A673 (cell line): ENCODE results near the gene NUP155.

ENCODE experiments used
- EZH2 ChIP-seq: fragments of 200-600 bp; sonication (generic); IDR thresholded peaks from 2 replicates; pipeline ENCODE4 v1.6.1; 2017; ENCODE audit warnings: borderline replicate concordance, low read depth, mild to moderate bottlenecking, mixed read lengths, antibody characterized with exemption, low read length; ENCODE audit not compliant: poor library complexity, severe bottlenecking
- TF ChIP-seq, protein P1 (sequence below): fragments of 300-800, 200-600 bp; sonication (generic); conservative IDR thresholded peaks from 2 replicates; pipeline ENCODE4 v1.5.1; 2017; ENCODE audit warnings: low read depth, mild to moderate bottlenecking, antibody characterized with exemption, low read length, moderate library complexity, mixed read lengths

DNA sequence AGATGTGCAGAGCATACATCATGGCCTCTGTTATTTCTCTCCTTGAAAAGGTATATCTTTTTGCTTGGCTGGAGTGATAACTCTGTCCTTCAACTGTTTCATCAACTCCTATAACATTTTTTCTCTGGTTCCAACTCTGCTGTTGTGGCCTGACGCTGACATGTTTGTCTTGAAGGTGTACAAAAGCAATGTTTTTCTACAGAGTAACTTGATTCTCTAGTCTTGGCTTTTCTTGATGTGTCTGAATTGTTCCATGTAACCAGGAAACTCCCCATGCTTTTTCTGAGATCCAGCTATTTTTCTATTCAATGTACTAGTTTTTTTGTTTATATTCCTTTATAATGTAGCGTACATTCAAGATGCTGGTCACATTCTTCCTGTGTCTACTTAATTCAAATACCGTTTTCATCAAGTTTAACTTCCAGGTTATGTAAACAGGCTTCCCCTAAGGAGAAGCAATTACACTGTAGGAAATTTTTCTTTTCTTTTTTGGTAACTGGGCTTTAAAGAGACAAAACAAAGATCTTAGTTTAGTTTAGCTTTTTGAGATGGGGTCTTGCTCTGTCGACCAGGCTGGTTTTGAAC is 115.0 kb downstream of the NUP155 start:
- no peak for TF ChIP-seq EZH2
- TF ChIP-seq, protein P1, sequence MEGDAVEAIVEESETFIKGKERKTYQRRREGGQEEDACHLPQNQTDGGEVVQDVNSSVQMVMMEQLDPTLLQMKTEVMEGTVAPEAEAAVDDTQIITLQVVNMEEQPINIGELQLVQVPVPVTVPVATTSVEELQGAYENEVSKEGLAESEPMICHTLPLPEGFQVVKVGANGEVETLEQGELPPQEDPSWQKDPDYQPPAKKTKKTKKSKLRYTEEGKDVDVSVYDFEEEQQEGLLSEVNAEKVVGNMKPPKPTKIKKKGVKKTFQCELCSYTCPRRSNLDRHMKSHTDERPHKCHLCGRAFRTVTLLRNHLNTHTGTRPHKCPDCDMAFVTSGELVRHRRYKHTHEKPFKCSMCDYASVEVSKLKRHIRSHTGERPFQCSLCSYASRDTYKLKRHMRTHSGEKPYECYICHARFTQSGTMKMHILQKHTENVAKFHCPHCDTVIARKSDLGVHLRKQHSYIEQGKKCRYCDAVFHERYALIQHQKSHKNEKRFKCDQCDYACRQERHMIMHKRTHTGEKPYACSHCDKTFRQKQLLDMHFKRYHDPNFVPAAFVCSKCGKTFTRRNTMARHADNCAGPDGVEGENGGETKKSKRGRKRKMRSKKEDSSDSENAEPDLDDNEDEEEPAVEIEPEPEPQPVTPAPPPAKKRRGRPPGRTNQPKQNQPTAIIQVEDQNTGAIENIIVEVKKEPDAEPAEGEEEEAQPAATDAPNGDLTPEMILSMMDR, result no peak
